GM10847 (cell line): Measurements from ENCODE around the gene OXSM.

Experiments
- POLR2A ChIP-seq: IDR thresholded peaks from 2 replicates; pipeline ENCODE4 v1.6.1; 2011; ENCODE audit not compliant: insufficient read length; ENCODE audit errors: extremely low read depth

Gene OXSM

GRCh38 chr3:25826510-25826909, 36.6 kb downstream of the OXSM start:
- TF ChIP-seq POLR2A, result no peak

- no peak for TF ChIP-seq POLR2A
Observed at GRCh38 chr3:25830373-25831280, 40.7 kb downstream of the OXSM start.

GRCh38 chr3:25831578-25831977, 41.7 kb downstream of the OXSM start:
- TF ChIP-seq POLR2A, result no peak

- no peak for TF ChIP-seq POLR2A
Observed at GRCh38 chr3:25834346-25834745, 44.5 kb downstream of the OXSM start.

- no peak for TF ChIP-seq POLR2A
Observed at GRCh38 chr3:25836579-25836978, 46.7 kb downstream of the OXSM start.

GRCh38 chr3:25837038-25837437, 47.1 kb downstream of the OXSM start:
- no peak for TF ChIP-seq POLR2A

- TF ChIP-seq POLR2A, result no peak
Observed at GRCh38 chr3:25840099-25840498, 50.2 kb downstream of the OXSM start.

- TF ChIP-seq POLR2A, result no peak
Observed at GRCh38 chr3:25843332-25843731, 53.4 kb downstream of the OXSM start.
